CD4-positive, alpha-beta memory T cell (primary cell): ENCODE results near the gene ZEB2. TPM values are rescaled to one million over a fixed set of nuclear protein-coding genes. Genes with fewer than 3 reads are reported as not detected.

Source experiments
- CTCF ChIA-PET: fragments of 350-600 bp; sonication (Branson Sonifier 250); formaldehyde crosslinking; loops from one replicate; lab custom pipeline; 2021; ENCODE audit warnings: inconsistent platforms; ENCODE audit not compliant: partially characterized antibody; lab: Charles Lee
- POLR2A ChIA-PET: fragments of 350-600 bp; sonication (Branson Sonifier 250); formaldehyde crosslinking; loops from one replicate; lab custom pipeline; 2021; ENCODE audit not compliant: partially characterized antibody; lab: Charles Lee
- DNase-seq, 5 donors: peaks; one replicate each; pipeline versions ENCODE4 v3.0.0 to v3.0.0-alpha.2; 2020 to 2022; ENCODE audit warnings: mixed read lengths in 1 of 5
- H3K27ac ChIP-seq: one replicate; pipeline ENCODE4 v1.7.0; 2013; ENCODE audit warnings: low read depth, low read length
- H3K27me3 ChIP-seq: 2 replicates; pipeline ENCODE4 v1.7.0; 2013; ENCODE audit warnings: mild to moderate bottlenecking, low read length, moderate library complexity; ENCODE audit not compliant: insufficient read depth
- H3K36me3 ChIP-seq: 2 replicates; pipeline ENCODE4 v1.7.0; 2013; ENCODE audit warnings: mild to moderate bottlenecking, low read length, moderate library complexity; ENCODE audit not compliant: insufficient read depth
- H3K4me1 ChIP-seq: 2 replicates; pipeline ENCODE4 v1.7.0; 2013; ENCODE audit warnings: mild to moderate bottlenecking, low read length, moderate library complexity; ENCODE audit not compliant: insufficient read depth
- H3K4me3 ChIP-seq, 2 donors: one replicate each; pipeline ENCODE4 v1.7.0; 2013; ENCODE audit warnings: low read length in 2 of 2, mild to moderate bottlenecking in 1 of 2
- H3K9me3 ChIP-seq, 2 donors: one replicate each; pipeline ENCODE4 v1.7.0; 2013; ENCODE audit warnings: low read length in 2 of 2, control low read depth in 1 of 2; ENCODE audit not compliant: control insufficient read depth in 1 of 2
- H3K27ac Mint-ChIP-seq, 7 donors: one replicate each; pipeline ENCODE4 v1.8.0; 2020 to 2021; ENCODE audit warnings: mixed read lengths in 7 of 7, mild to moderate bottlenecking in 6 of 7, inconsistent platforms in 3 of 7, moderate library complexity in 3 of 7
- H3K27me3 Mint-ChIP-seq, 2 donors: one replicate each; pipeline ENCODE4 v1.8.0; 2020 to 2021; ENCODE audit warnings: mixed read lengths in 2 of 2
- H3K36me3 Mint-ChIP-seq, 2 donors: one replicate each; pipeline ENCODE4 v1.8.0; 2020 to 2021; ENCODE audit warnings: mixed read lengths in 2 of 2, inconsistent platforms in 1 of 2, mild to moderate bottlenecking in 1 of 2
- H3K4me1 Mint-ChIP-seq, 4 donors: one replicate each; pipeline ENCODE4 v1.8.0; 2020 to 2021; ENCODE audit warnings: mixed read lengths in 4 of 4, mild to moderate bottlenecking in 1 of 4
- H3K4me3 Mint-ChIP-seq, 8 donors: one replicate each; pipeline ENCODE4 v1.8.0; 2020 to 2021; ENCODE audit warnings: mixed read lengths in 8 of 8, mild to moderate bottlenecking in 7 of 8, moderate library complexity in 6 of 8, inconsistent platforms in 3 of 8
- H3K9me3 Mint-ChIP-seq, 8 donors: one replicate each; pipeline ENCODE4 v1.8.0; 2020 to 2021; ENCODE audit warnings: mixed read lengths in 8 of 8, mild to moderate bottlenecking in 5 of 8, inconsistent platforms in 3 of 8, moderate library complexity in 1 of 8
- intact Hi-C: fragments of 100-400 bp; cut with micrococcal nuclease; formaldehyde crosslinking; loops from one replicate; pipeline ENCODE4 v1.15.1; 2023
- polyA plus RNA-seq, 2 donors: library from polyadenylated mRNA; unstranded; fragments of 300-500 nt; fragmentation: Illumina TruSeq; gene quantifications; one replicate each; pipeline ENCODE4 v1.2.3, GENCODE V29; 2021
- total RNA-seq, 2 experiments: library from RNA; stranded (reverse); gene quantifications; one replicate each; pipeline ENCODE4 v1.2.3, GENCODE V29; 2021

ZEB2 gene
- total and polyA plus RNA-seq, 4 experiments from 2014 or later, result 0.83 to 5.2 (median 2.6) TPM

- H3K27ac ChIP-seq, result no peak overlapping the region
- no peaks in the 10 kb centered on the region for H3K36me3 ChIP-seq
- H3K9me3 ChIP-seq, result no peaks in the 10 kb centered on the region
- Mint-ChIP-seq H3K36me3 (no peaks in the 10 kb centered on the region), H3K9me3 (no peaks in the 10 kb centered on the region), H3K4me3 (no peak overlapping the region), H3K4me1 (peaks cover 0 to 4% (median 0%) of the 10 kb centered on the region in 4 donors), H3K27ac (peak overlapping the region in 1 of 7 donors; percentile 16), H3K27me3 (peaks cover 1 to 7% of the 10 kb centered on the region in 2 donors)
- DNase-seq, result no peak
- H3K27me3 ChIP-seq, result no peaks in the 10 kb centered on the region
- ChIA-PET CTCF (interaction anchor here (0.8 kb wide), 1 partner anchor 20 kb away, joined by 3 read pairs; no protein-coding TSS in a partner anchor), POLR2A (no interaction called here)
- no peaks in the 10 kb centered on the region for H3K4me1 ChIP-seq
- no peak overlapping the region for H3K4me3 ChIP-seq
- intact Hi-C loops, result no loop called here
Observed at GRCh38 chr2:144466637-144467036, 53.3 kb downstream of the ZEB2 start.

DNA sequence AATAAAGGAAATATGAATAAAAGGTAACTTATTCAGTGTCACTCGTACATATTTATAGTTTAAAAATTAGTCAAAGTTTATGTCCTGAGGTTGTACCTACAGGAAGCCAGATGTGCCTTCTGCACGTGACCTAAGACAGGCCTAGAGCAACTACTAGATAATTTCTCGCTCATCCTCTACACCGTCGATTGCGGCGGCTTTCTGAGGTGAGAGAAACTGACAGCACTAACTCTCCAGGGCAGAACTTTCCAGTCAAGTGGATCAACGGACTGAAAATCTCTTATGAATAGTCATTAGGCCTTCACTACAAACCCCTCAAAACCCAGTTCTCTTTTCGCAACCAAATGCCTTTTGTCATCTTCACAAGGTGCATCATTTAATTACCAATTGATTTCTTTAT lies 54.2 kb downstream of the ZEB2 start:
- no peak overlapping the region for H3K4me3 ChIP-seq
- DNase-seq, result no peak
- Mint-ChIP-seq H3K4me1 (peaks cover 0 to 1% (median 0%) of the 10 kb centered on the region in 4 donors), H3K27ac (no peak overlapping the region), H3K36me3 (no peaks in the 10 kb centered on the region), H3K9me3 (no peaks in the 10 kb centered on the region), H3K27me3 (peaks cover 1 to 7% of the 10 kb centered on the region in 2 donors), H3K4me3 (no peak overlapping the region)
- POLR2A ChIA-PET, result no interaction called here
- H3K36me3 ChIP-seq, result no peaks in the 10 kb centered on the region
- intact Hi-C loops, result no loop called here
- H3K4me1 ChIP-seq, result no peaks in the 10 kb centered on the region
- CTCF ChIA-PET, result interaction anchor here (0.8 kb wide), 1 partner anchor 21 kb away, joined by 3 read pairs; no protein-coding TSS in a partner anchor
- no peak overlapping the region for H3K27ac ChIP-seq
- no peaks in the 10 kb centered on the region for H3K9me3 ChIP-seq
- H3K27me3 ChIP-seq, result no peaks in the 10 kb centered on the region

GRCh38 chr2:144464730-144465129 lies 55.2 kb downstream of the ZEB2 start:
- H3K4me1 ChIP-seq, result peaks cover 5% of the 10 kb centered on the region
- no peaks in the 10 kb centered on the region for H3K9me3 Mint-ChIP-seq
- POLR2A ChIA-PET, result interaction anchor here (0.5 kb wide), 1 partner anchor 116 kb away, joined by 3 read pairs; no protein-coding TSS in a partner anchor

GRCh38 chr2:144463266-144463665 lies 56.7 kb downstream of the ZEB2 start:
- POLR2A ChIA-PET, result no interaction called here
- H3K27me3 ChIP-seq, result no peaks in the 10 kb centered on the region
- Mint-ChIP-seq H3K27ac (no peak overlapping the region), H3K4me3 (no peak overlapping the region), H3K9me3 (no peaks in the 10 kb centered on the region), H3K36me3 (no peaks in the 10 kb centered on the region), H3K4me1 (peaks cover 1 to 12% (median 7%) of the 10 kb centered on the region in 4 donors), H3K27me3 (peaks cover 0 to 5% of the 10 kb centered on the region in 2 donors)
- CTCF ChIA-PET, result no interaction called here
- H3K27ac ChIP-seq, result no peak overlapping the region
- H3K9me3 ChIP-seq, result no peaks in the 10 kb centered on the region
- intact Hi-C loops, result no loop called here
- H3K4me1 ChIP-seq, result peaks cover 13% of the 10 kb centered on the region
- no peak overlapping the region for H3K4me3 ChIP-seq
- H3K36me3 ChIP-seq, result no peaks in the 10 kb centered on the region
- no peak for DNase-seq

More at GRCh38 chr2:144464730-144465129, 55.2 kb downstream of the ZEB2 start:
- Mint-ChIP-seq H3K4me1 (peaks cover 1 to 5% (median 4%) of the 10 kb centered on the region in 4 donors), H3K4me3 (no peak overlapping the region), H3K27ac (no peak overlapping the region), H3K27me3 (peaks cover 1 to 7% of the 10 kb centered on the region in 2 donors), H3K36me3 (no peaks in the 10 kb centered on the region)
- no peaks in the 10 kb centered on the region for H3K9me3 ChIP-seq
- no peak overlapping the region for H3K4me3 ChIP-seq
- CTCF ChIA-PET, result no interaction called here
- DNase-seq, result no peak
- H3K27me3 ChIP-seq, result no peaks in the 10 kb centered on the region
- intact Hi-C loops, result no loop called here
- no peak overlapping the region for H3K27ac ChIP-seq
- no peaks in the 10 kb centered on the region for H3K36me3 ChIP-seq

- H3K27me3 ChIP-seq, result no peaks in the 10 kb centered on the region
- H3K4me1 ChIP-seq, result peaks cover 13% of the 10 kb centered on the region
- H3K27ac ChIP-seq, result no peak overlapping the region
- H3K9me3 ChIP-seq, result no peaks in the 10 kb centered on the region
- Mint-ChIP-seq H3K36me3 (no peaks in the 10 kb centered on the region), H3K27me3 (peaks cover 0 to 3% of the 10 kb centered on the region in 2 donors), H3K4me1 (peaks cover 1 to 12% (median 7%) of the 10 kb centered on the region in 4 donors), H3K27ac (peak overlapping the region in 2 of 7 donors; percentile 27 to 30), H3K4me3 (peak overlapping the region in 1 of 8 donors; percentile 14), H3K9me3 (no peaks in the 10 kb centered on the region)
- POLR2A ChIA-PET, result no interaction called here
- no peak overlapping the region for H3K4me3 ChIP-seq
- intact Hi-C loops, result no loop called here
- CTCF ChIA-PET, result no interaction called here
- H3K36me3 ChIP-seq, result no peaks in the 10 kb centered on the region
- no peak for DNase-seq
Observed at GRCh38 chr2:144462266-144462665, 57.7 kb downstream of the ZEB2 start.

DNA sequence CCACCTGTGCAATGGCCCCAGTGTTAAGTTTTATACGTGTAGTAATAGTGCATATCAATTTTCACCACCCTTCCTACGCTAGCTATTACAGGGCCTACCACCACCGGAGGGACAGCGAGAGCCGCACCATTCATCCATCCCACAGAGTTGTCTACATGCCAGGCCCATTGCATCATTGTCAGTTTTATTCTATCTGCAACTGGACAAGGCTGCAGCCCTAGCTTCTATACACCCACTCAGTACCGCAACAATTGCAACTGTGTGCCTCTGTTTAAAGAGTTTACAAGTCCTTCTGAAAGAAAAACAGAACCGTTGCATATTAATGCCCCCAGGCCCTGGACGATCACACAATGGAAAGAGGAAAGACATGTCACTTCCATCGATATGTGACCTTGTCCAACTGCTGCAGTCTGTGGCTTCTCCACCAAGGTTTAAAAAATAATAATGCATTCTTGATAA lies 58.6 kb downstream of the ZEB2 start:
- Histone ChIP-seq H3K27me3 (no peaks in the 10 kb centered on the region), H3K9me3 (no peaks in the 10 kb centered on the region), H3K36me3 (no peaks in the 10 kb centered on the region), H3K4me3 (no peak overlapping the region), H3K4me1 (peaks cover 13% of the 10 kb centered on the region), H3K27ac (no peak overlapping the region)
- H3K27me3 Mint-ChIP-seq, result peaks cover 0 to 2% of the 10 kb centered on the region in 2 donors
- H3K9me3 Mint-ChIP-seq, result no peaks in the 10 kb centered on the region
- intact Hi-C loops, result no loop called here
- H3K4me3 Mint-ChIP-seq, result peak overlapping the region in 1 of 8 donors; percentile 37
- DNase-seq, result no peak
- CTCF ChIA-PET, result no interaction called here
- POLR2A ChIA-PET, result no interaction called here
- no peaks in the 10 kb centered on the region for H3K36me3 Mint-ChIP-seq
- peak overlapping the region in 2 of 7 donors; percentile 35 to 53 for H3K27ac Mint-ChIP-seq
- H3K4me1 Mint-ChIP-seq, result peaks cover 1 to 12% (median 7%) of the 10 kb centered on the region in 4 donors

- POLR2A ChIA-PET, result no interaction called here
- H3K27ac Mint-ChIP-seq, result peak overlapping the region in 1 of 7 donors; percentile 53
Observed at GRCh38 chr2:144460727-144461307, 59.1 kb downstream of the ZEB2 start.

More at GRCh38 chr2:144460727-144461307, 59.1 kb downstream of the ZEB2 start:
- CTCF ChIA-PET, result no interaction called here
- no peak for DNase-seq
- intact Hi-C loops, result no loop called here
- no peaks in the 10 kb centered on the region for H3K36me3 Mint-ChIP-seq
- H3K36me3 ChIP-seq, result no peaks in the 10 kb centered on the region
- no peak overlapping the region for H3K4me3 ChIP-seq
- peaks cover 0 to 1% of the 10 kb centered on the region in 2 donors for H3K27me3 Mint-ChIP-seq
- H3K27ac ChIP-seq, result peak overlapping the region; percentile 23
- no peaks in the 10 kb centered on the region for H3K27me3 ChIP-seq
- H3K4me3 Mint-ChIP-seq, result peak overlapping the region in 1 of 8 donors; percentile 37
- H3K9me3 Mint-ChIP-seq, result no peaks in the 10 kb centered on the region
- peaks cover 13% of the 10 kb centered on the region for H3K4me1 ChIP-seq
- no peaks in the 10 kb centered on the region for H3K9me3 ChIP-seq
- H3K4me1 Mint-ChIP-seq, result peaks cover 1 to 12% (median 7%) of the 10 kb centered on the region in 4 donors
